HG03280 (cell line): ENCODE measurements around the gene NLRP1.
"Not testable (repeated sequence)": the region's sequence is repeated elsewhere in the genome, so short reads cannot be mapped to it uniquely, and the experiment has no call there.

Experiments used
- ATAC-seq: cut with Tn5 transposase; IDR thresholded peaks from one replicate; pipeline ENCODE4 v1.9.1; 2021; ENCODE audit warnings: mild to moderate bottlenecking, moderate library complexity; ENCODE audit not compliant: unreplicated experiment

Gene NLRP1

GRCh38 chr17:5588584-5588983, 4.3 kb upstream of the NLRP1 start:
- ATAC-seq, result no peak

- no peak for ATAC-seq
These were observed 3.2 kb upstream of the NLRP1 start for GRCh38 chr17:5587438-5588032.

- no peak for ATAC-seq
These were observed 1.7 kb upstream of the NLRP1 start for GRCh38 chr17:5585836-5586521.

- ATAC-seq, result no peak
These were observed 1.0 kb upstream of the NLRP1 start for GRCh38 chr17:5585287-5585794.

- no peak for ATAC-seq
These were observed 605 bp downstream of the NLRP1 start for GRCh38 chr17:5583426-5584382.

GRCh38 chr17:5582209-5583185, 1.8 kb downstream of the NLRP1 start:
- ATAC-seq, result no peak

GRCh38 chr17:5581655-5582054, 2.7 kb downstream of the NLRP1 start:
- ATAC-seq, result no peak

- ATAC-seq, result no peak
These were observed 3.3 kb downstream of the NLRP1 start for GRCh38 chr17:5580969-5581368.

GRCh38 chr17:5580367-5580766, 3.9 kb downstream of the NLRP1 start:
- ATAC-seq, result no peak

- not testable (repeated sequence) for ATAC-seq
These were observed 5.5 kb downstream of the NLRP1 start for GRCh38 chr17:5578768-5579167.

GRCh38 chr17:5573017-5573416, 11.3 kb downstream of the NLRP1 start:
- not testable (repeated sequence) for ATAC-seq

- no peak for ATAC-seq
These were observed 13.0 kb downstream of the NLRP1 start for GRCh38 chr17:5571281-5571680.

GRCh38 chr17:5565808-5566207, 18.5 kb downstream of the NLRP1 start:
- no peak for ATAC-seq

- ATAC-seq, result no peak
These were observed 20.9 kb downstream of the NLRP1 start for GRCh38 chr17:5563456-5563855.

GRCh38 chr17:5562661-5563360, 21.5 kb downstream of the NLRP1 start:
- ATAC-seq, result no peak

GRCh38 chr17:5561736-5562571, 22.4 kb downstream of the NLRP1 start:
- ATAC-seq, result no peak

GRCh38 chr17:5560361-5560988, 23.8 kb downstream of the NLRP1 start:
- ATAC-seq, result no peak
